ENCODE data around the gene PAIP2.

Gene PAIP2

DNA sequence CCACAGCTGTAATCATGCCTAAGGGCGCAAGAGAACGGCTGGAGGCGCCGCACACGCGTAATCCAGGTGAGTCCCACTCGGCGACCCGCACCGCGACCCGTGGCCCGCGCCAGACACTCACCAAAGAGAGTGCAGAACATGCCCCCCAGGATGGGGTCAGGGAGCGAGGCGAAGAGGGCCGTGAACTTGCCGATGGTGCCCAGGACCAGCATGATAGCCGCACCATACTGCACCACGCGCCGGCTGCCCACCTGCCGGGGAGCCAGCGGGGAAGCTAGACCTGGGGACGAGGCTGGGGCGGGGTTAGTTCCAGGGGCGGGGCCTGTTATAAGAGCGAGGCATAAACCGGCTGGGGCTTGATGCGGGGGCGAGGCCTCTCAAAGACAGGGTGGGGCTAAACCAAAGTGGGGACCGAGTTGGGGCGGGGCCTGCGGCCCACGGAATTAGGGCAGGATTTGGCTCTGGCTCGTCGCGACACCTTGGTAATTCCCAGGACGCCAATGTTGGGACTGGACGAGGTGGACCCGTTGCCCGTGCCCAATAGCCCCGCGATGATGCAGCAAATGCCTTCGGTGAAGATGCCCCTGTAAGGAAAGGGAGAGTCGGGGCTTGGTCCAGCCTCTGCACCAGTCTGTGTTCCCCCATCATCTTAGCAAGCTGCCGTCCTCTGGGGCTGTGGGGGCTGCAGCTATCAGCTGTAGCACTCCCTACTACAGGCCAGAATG lies 36.6 kb downstream of the PAIP2 start:
- TF ChIP-seq, protein P1, sequence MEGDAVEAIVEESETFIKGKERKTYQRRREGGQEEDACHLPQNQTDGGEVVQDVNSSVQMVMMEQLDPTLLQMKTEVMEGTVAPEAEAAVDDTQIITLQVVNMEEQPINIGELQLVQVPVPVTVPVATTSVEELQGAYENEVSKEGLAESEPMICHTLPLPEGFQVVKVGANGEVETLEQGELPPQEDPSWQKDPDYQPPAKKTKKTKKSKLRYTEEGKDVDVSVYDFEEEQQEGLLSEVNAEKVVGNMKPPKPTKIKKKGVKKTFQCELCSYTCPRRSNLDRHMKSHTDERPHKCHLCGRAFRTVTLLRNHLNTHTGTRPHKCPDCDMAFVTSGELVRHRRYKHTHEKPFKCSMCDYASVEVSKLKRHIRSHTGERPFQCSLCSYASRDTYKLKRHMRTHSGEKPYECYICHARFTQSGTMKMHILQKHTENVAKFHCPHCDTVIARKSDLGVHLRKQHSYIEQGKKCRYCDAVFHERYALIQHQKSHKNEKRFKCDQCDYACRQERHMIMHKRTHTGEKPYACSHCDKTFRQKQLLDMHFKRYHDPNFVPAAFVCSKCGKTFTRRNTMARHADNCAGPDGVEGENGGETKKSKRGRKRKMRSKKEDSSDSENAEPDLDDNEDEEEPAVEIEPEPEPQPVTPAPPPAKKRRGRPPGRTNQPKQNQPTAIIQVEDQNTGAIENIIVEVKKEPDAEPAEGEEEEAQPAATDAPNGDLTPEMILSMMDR (IDR thresholded peaks at IDR 0.05; ENCODE audit: low read depth, low read length) = no peak
- Histone ChIP-seq H3K27me3 (ENCODE audit: insufficient read depth, low read depth, severe bottlenecking) (no peaks in the 10 kb centered on the region), H3K4me3 (ENCODE audit: low read depth, low read length) (no peak overlapping the region), H3K36me3 (peaks cover 2% of the 10 kb centered on the region; the same call in 1 of the 2 replicates), H3K9me3 (ENCODE audit: severe bottlenecking) (no peaks in the 10 kb centered on the region), H3K27ac (no peak overlapping the region)
- no peak for DNase-seq

DNA sequence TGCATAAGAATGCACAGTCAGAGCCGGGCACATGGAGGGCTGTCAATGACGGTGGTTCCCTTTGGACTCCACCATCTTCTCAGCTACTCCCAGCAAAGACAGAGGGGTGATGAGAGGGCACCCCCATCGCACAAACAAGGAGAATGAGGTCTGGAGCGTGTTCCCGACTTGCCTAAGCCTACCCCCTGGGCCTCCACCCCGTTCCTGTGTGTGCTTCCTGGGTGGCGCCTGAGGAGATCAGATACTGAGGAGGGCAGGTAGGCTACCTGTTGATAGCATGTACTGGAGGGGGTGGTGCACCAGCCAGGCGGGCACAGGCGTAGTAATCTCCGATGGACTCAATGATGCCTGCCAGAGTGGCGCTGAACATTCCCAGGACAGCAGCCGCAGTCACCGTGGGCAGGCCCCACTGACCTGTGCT lies 37.3 kb downstream of the PAIP2 start:
- TF ChIP-seq, protein P1 (IDR thresholded peaks at IDR 0.05; ENCODE audit: low read depth, low read length) = no peak
- no peak overlapping the region for H3K4me3 ChIP-seq (ENCODE audit: low read depth, low read length)
- H3K9me3 ChIP-seq (ENCODE audit: severe bottlenecking) = no peaks in the 10 kb centered on the region
- no peak overlapping the region for H3K27ac ChIP-seq
- no peak for DNase-seq
- H3K27me3 ChIP-seq (ENCODE audit: insufficient read depth, low read depth, severe bottlenecking) = no peaks in the 10 kb centered on the region
- H3K36me3 ChIP-seq = no peaks in the 10 kb centered on the region

DNA sequence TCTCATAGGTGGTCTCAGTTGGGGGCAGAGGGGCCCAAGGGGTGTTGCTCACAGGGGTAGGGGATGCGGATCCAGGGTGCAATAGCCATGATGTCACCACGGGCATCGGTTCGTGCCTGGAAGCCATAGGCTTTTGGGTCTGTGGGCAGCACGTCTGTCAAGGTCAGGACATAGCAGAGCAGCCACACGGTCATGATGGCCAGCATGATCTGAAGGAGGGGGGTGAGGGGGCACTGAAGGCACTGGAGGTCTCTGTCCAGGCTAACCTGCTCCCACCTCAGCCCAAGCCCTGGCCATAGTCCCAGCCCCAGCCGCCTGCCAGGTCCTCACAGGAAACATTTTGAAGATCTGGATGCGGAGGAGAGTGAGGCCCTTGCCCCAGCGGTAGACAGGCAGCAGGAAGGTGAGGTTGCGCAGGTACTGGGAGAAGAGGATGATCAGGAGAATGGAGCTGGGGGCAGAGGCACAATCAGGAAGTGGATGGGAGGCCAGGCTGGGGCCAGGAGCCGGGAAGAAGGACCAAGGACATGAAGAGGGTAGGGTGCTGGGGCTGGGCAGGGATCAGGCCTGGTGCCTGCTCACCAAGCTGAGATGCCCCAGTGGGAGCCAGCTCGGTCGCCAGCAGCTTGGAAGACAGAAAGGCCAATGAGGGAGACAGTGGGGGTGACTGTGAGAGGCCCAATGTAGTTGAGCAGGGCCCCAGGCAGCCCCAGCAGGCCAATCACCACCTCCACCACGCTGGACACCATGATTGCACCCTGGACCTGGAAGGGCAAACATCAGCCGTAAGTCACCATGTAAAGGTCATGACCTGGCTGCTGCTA lies 38.2 kb downstream of the PAIP2 start:
- Histone ChIP-seq H3K27ac (no peak overlapping the region), H3K27me3 (ENCODE audit: insufficient read depth, low read depth, severe bottlenecking) (no peaks in the 10 kb centered on the region), H3K9me3 (ENCODE audit: severe bottlenecking) (no peaks in the 10 kb centered on the region), H3K4me3 (ENCODE audit: low read depth, low read length) (no peak overlapping the region), H3K36me3 (no peaks in the 10 kb centered on the region)
- TF ChIP-seq, protein P1 (IDR thresholded peaks at IDR 0.05; ENCODE audit: low read depth, low read length) = no peak
- DNase-seq = no peak

DNA sequence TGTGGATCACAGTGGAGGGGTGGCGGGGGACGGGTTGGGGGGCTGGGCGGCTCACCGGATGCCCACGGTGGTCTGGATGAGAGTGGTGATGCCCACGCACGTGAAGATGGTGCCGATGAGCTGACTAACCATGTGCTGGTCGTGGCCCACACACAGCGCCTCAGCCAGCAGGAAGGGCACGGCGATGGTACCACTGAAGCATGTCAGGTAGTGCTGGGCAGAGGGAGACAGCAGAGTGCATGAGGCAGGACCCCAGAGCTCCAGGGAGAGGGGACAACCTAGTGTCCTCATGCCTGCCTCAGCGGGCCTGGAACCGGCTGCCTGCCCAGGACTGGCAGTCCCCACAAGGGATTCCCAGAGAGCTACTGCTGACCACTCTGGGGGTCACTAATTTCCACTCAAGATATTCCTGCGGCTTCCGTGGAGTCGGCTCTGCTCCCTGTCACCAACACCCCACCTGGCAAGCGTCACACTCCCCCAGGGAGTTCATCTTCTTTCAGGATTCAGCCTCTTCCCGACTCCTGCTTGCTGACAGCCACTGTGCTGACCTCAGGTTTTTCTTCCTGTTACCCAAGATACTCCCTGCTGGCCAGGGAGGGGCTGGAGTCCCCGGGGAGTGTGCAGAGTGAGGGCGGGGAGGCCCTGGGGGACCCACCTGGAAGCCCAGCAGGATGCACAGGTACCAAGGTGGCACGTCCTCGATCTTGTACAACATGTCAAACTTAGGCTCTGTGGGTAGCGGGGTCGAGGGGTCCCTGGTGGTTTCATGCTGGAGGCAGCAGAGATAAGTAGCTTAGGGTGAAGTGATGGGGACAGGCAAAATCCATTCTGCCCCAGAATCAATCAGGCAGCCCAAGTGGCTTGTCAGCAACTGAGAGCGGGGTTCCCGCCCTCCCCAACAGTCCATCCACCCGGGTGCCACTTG lies 40.4 kb downstream of the PAIP2 start:
- TF ChIP-seq, protein P1 (IDR thresholded peaks at IDR 0.05; ENCODE audit: low read depth, low read length) = no peak
- H3K27me3 ChIP-seq (ENCODE audit: insufficient read depth, low read depth, severe bottlenecking) = no peaks in the 10 kb centered on the region
- H3K9me3 ChIP-seq (ENCODE audit: severe bottlenecking) = no peaks in the 10 kb centered on the region
- H3K36me3 ChIP-seq = no peaks in the 10 kb centered on the region
- peak overlapping the region; percentile 2; the same call in 1 of the 2 replicates for H3K27ac ChIP-seq
- peak; percentile 27 for DNase-seq
- H3K4me3 ChIP-seq (ENCODE audit: low read depth, low read length) = no peak overlapping the region

DNA sequence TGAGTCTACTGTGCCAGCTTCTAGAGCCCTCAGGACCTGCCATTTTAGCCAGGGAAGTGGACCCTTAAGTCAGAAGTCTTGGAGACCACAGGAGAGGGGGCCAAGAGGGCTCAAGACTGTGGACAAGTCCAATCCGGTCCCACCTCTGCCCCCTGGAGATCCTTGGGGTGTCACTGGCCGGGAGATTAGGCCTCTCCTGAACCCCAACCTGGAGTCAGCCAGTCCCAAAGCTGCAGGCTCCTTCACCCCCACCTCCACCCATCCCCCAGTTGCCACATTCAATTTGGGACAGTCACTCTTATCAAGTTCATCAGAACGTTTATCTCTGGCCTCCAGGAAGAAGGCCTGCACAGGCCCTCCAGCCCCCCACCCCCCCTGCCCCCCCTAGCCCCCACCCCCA lies 41.2 kb downstream of the PAIP2 start:
- no peaks in the 10 kb centered on the region for H3K27me3 ChIP-seq (ENCODE audit: insufficient read depth, low read depth, severe bottlenecking)
- no peak for DNase-seq
- H3K4me3 ChIP-seq (ENCODE audit: low read depth, low read length) = no peak overlapping the region
- TF ChIP-seq, protein P1 (IDR thresholded peaks at IDR 0.05; ENCODE audit: low read depth, low read length) = no peak
- no peaks in the 10 kb centered on the region for H3K36me3 ChIP-seq
- H3K27ac ChIP-seq = no peak overlapping the region
- H3K9me3 ChIP-seq (ENCODE audit: severe bottlenecking) = no peaks in the 10 kb centered on the region

Measured in WERI-Rb-1 (cell line).